Liver (tissue), 9 donors: Measurements from ENCODE around the gene MUC2. TPM values are rescaled to one million over a fixed set of nuclear protein-coding genes. Genes with fewer than 3 reads are reported as not detected.

Source experiments
- DNase-seq: peaks from one replicate; pipeline ENCODE4 v3.0.0-alpha.2; 2017; ENCODE audit warnings: low spot score
- H3K27ac ChIP-seq, 2 donors: one replicate each; pipeline ENCODE4 v1.7.0; 2013; ENCODE audit warnings: inconsistent platforms in 2 of 2, low read length in 2 of 2, control low read depth in 1 of 2, low read depth in 1 of 2, mild to moderate bottlenecking in 1 of 2
- H3K27me3 ChIP-seq, 4 donors: one replicate each; pipeline versions ENCODE4 v1.6.1 to v1.7.0; 2013; ENCODE audit warnings: low read length in 3 of 4, inconsistent platforms in 1 of 4, mild to moderate bottlenecking in 1 of 4, moderate library complexity in 1 of 4; ENCODE audit not compliant: control insufficient read depth in 4 of 4, insufficient read depth in 4 of 4
- H3K36me3 ChIP-seq, 4 donors: one replicate each; pipeline versions ENCODE4 v1.6.1 to v1.7.0; 2013; ENCODE audit warnings: low read length in 3 of 4, mild to moderate bottlenecking in 3 of 4, low read depth in 1 of 4, moderate library complexity in 1 of 4; ENCODE audit not compliant: control insufficient read depth in 4 of 4, insufficient read depth in 3 of 4
- H3K4me1 ChIP-seq, 4 donors: one replicate each; pipeline versions ENCODE4 v1.6.1 to v1.7.0; 2013; ENCODE audit warnings: low read length in 3 of 4, mild to moderate bottlenecking in 3 of 4, moderate library complexity in 1 of 4; ENCODE audit not compliant: control insufficient read depth in 4 of 4, insufficient read depth in 4 of 4
- H3K4me3 ChIP-seq, 3 donors: one replicate each; pipeline versions ENCODE4 v1.6.1 to v1.7.0; 2013; ENCODE audit warnings: low read length in 3 of 3, control low read depth in 1 of 3, low read depth in 1 of 3, mild to moderate bottlenecking in 1 of 3
- H3K9ac ChIP-seq, 2 donors: one replicate each; pipeline ENCODE4 v1.7.0; 2013; ENCODE audit warnings: low read length in 2 of 2, mild to moderate bottlenecking in 2 of 2, moderate library complexity in 2 of 2, control low read depth in 1 of 2, low read depth in 1 of 2
- H3K9me3 ChIP-seq, 4 donors: one replicate each; pipeline versions ENCODE4 v1.6.1 to v1.7.0; 2013; ENCODE audit warnings: low read length in 3 of 4; ENCODE audit not compliant: control insufficient read depth in 4 of 4
- CTCF ChIP-seq: fragments of 150-350 bp; IDR thresholded peaks from 2 replicates; pipeline ENCODE4 v1.5.1; 2017; ENCODE audit warnings: improper control_type of control experiment, low read depth, low read length; ENCODE audit not compliant: missing input control
- EGR1 ChIP-seq, 2 donors: IDR thresholded peaks; 2 replicates each; pipeline ENCODE4 v1.6.1; 2016 to 2018; ENCODE audit warnings: antibody characterized with exemption in 2 of 2, low read depth in 2 of 2
- FOXA1 ChIP-seq: IDR thresholded peaks from 2 replicates; pipeline ENCODE4 v1.6.1; 2016; ENCODE audit warnings: antibody characterized with exemption
- GABPA ChIP-seq, 2 donors: IDR thresholded peaks in 1 of 2; conservative IDR thresholded peaks in 1 of 2; 2 replicates each; pipeline ENCODE4 v1.6.1; 2016; ENCODE audit warnings: antibody characterized with exemption in 2 of 2, mild to moderate bottlenecking in 1 of 2, moderate library complexity in 1 of 2
- HNF4A ChIP-seq, 2 donors: conservative IDR thresholded peaks; 2 replicates each; pipeline ENCODE4 v1.6.1; 2016; ENCODE audit warnings: antibody characterized with exemption in 2 of 2, mild to moderate bottlenecking in 2 of 2
- HNF4G ChIP-seq: IDR thresholded peaks from 2 replicates; pipeline ENCODE4 v1.6.1; 2016; ENCODE audit warnings: antibody characterized with exemption
- JUND ChIP-seq, 2 donors: IDR thresholded peaks; 2 replicates each; pipeline ENCODE4 v1.6.1; 2016; ENCODE audit warnings: antibody characterized with exemption in 2 of 2
- NR2F2 ChIP-seq: IDR thresholded peaks from 2 replicates; pipeline ENCODE4 v1.6.1; 2016; ENCODE audit warnings: antibody characterized with exemption
- RAD21 ChIP-seq, 2 donors: IDR thresholded peaks; 2 replicates each; pipeline ENCODE4 v1.6.1; 2016; ENCODE audit warnings: antibody characterized with exemption in 2 of 2, mild to moderate bottlenecking in 2 of 2
- RXRA ChIP-seq, 2 donors: IDR thresholded peaks; 2 replicates each; pipeline ENCODE4 v1.6.1; 2017 to 2018; ENCODE audit warnings: antibody characterized with exemption in 2 of 2, mild to moderate bottlenecking in 1 of 2
- SP1 ChIP-seq: IDR thresholded peaks from 2 replicates; pipeline ENCODE4 v1.6.1; 2018; ENCODE audit warnings: antibody characterized with exemption, mild to moderate bottlenecking
- TAF1 ChIP-seq: conservative IDR thresholded peaks from 2 replicates; pipeline ENCODE4 v1.6.1; 2016; ENCODE audit warnings: antibody characterized with exemption, mild to moderate bottlenecking
- YY1 ChIP-seq: IDR thresholded peaks from 2 replicates; pipeline ENCODE4 v1.6.1; 2016; ENCODE audit warnings: antibody characterized with exemption, mild to moderate bottlenecking
- WGBS: extraction: QIAGEN DNeasy Blood & Tissue Kit; methylation state at CpG from one replicate; pipeline ENCODE4 v1.1.7; 2013; 5-methylcytosine and 5-hydroxymethylcytosine counted together
- polyA plus RNA-seq, 2 donors: library from polyadenylated mRNA; stranded (reverse) in 1 of 2; unstranded in 1 of 2; fragments of 200-250 nt in 1 of 2; fragments of >200 nt in 1 of 2; fragmentation: Nextera tagmentation in 1 of 2; extraction: Ambion mirVana in 1 of 2; gene quantifications; one replicate each; pipeline versions ENCODE4 v1.2.1 to v1.2.3, GENCODE V29; 2013 to 2015
- total RNA-seq, 2 donors: library from RNA; depleted of rRNA; stranded (reverse); fragments of >200 nt; gene quantifications; one replicate each; pipeline ENCODE4 v1.2.3, GENCODE V29; 2014
- TF ChIP-seq, protein P1 (sequence below): IDR thresholded peaks from 2 replicates; pipeline ENCODE4 v1.6.1; 2016; ENCODE audit warnings: antibody characterized with exemption
- TF ChIP-seq, protein P2 (sequence below): IDR thresholded peaks from 2 replicates; pipeline ENCODE4 v1.6.1; 2016; ENCODE audit warnings: antibody characterized with exemption
- TF ChIP-seq, protein P3 (sequence below): IDR thresholded peaks from 2 replicates; pipeline ENCODE4 v1.6.1; 2016; ENCODE audit warnings: antibody characterized with exemption
- donor health status: healthy.
- donor health status: healthy.
- donor health status: healthy.
- donor health status: healthy.
- donor health status: healthy.

MUC2 gene
- total and polyA plus RNA-seq, 4 donors = under 0.01 TPM; not detected in 3

- TF ChIP-seq SP1 = no peak
- no peak for TF ChIP-seq CTCF
- TF ChIP-seq HNF4A (conservative IDR thresholded peaks at IDR 0.05) = no peak
- TF ChIP-seq NR2F2 = no peak
- no peak for TF ChIP-seq FOXA1
- no peak for TF ChIP-seq TAF1
- no peak for TF ChIP-seq EGR1 (IDR thresholded peaks at IDR 0.05; ENCODE audit: low read depth in 2 of 2)
- no peak for TF ChIP-seq RXRA (IDR thresholded peaks at IDR 0.05)
Measured at GRCh38 chr11:1038921-1039320, 35.8 kb upstream of the MUC2 start (continued).

GRCh38 chr11:1039481-1040427, 34.9 kb upstream of the MUC2 start:
- 87% methylated on average over 32 of the region's 32 CpGs for whole genome bisulfite sequencing
- Histone ChIP-seq H3K27me3 (peaks cover 0 to 4% (median 0%) of the 10 kb centered on the region in 4 donors), H3K27ac (no peak overlapping the region), H3K4me3 (no peak overlapping the region), H3K4me1 (peaks cover 0 to 5% (median 0%) of the 10 kb centered on the region in 4 donors), H3K9me3 (no peaks in the 10 kb centered on the region), H3K9ac (no peak overlapping the region), H3K36me3 (no peaks in the 10 kb centered on the region)
- no peak for DNase-seq
- TF ChIP-seq, protein P1, sequence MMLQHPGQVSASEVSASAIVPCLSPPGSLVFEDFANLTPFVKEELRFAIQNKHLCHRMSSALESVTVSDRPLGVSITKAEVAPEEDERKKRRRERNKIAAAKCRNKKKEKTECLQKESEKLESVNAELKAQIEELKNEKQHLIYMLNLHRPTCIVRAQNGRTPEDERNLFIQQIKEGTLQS = no peak
- TF ChIP-seq JUND (IDR thresholded peaks at IDR 0.05) (no peak), NR2F2 (no peak), RXRA (IDR thresholded peaks at IDR 0.05) (no peak), HNF4A (conservative IDR thresholded peaks at IDR 0.05) (no peak), GABPA (IDR thresholded peaks at IDR 0.05 in 1 of 2, conservative IDR thresholded peaks at IDR 0.05 in 1 of 2) (no peak), CTCF (no peak), YY1 (no peak), FOXA1 (no peak)
- TF ChIP-seq, protein P2, sequence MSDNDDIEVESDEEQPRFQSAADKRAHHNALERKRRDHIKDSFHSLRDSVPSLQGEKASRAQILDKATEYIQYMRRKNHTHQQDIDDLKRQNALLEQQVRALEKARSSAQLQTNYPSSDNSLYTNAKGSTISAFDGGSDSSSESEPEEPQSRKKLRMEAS = no peak

DNA sequence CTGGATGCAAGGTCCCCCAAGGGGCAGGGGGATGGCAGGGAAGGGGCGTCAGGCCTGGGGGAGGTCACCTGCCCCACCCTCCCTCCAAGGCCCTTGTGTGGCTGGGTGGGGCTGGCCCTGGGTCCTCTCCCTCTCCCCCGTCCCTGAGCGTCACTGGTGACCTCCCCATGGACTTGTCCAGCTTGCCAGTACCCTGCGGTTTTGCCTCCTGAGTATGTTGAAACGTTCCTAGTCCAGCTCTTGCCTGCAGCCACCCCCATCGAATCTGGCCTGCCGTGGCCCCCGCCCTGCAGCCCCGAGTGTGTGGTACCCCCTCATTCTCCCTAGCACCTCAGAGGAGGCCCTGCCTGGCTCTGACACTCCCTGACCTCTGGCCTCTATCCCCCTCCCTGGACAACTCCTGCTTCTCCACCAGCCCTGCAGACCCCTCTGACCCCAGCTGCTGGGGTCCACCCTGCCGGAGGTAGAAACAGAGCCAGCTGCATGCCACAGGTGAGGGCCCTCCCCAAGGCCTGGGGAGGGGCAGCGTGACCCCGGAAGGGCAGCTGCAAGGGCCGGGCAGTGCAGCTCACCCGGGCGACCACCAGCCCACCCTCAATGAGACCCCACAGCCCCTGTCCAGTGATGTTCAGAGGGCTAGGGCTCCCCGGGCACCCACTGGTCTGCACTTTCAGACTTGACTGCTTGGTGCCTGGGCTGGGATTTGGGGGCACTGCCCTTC, 34.1 kb upstream of the MUC2 start:
- WGBS = 78% methylated on average over 16 of the region's 16 CpGs
- DNase-seq = no peak
- peaks cover 0 to 4% (median 0%) of the 10 kb centered on the region in 4 donors for H3K27me3 ChIP-seq

More for the DNA sequence above, 34.1 kb upstream of the MUC2 start:
- Histone ChIP-seq H3K9ac (no peak overlapping the region), H3K4me3 (no peak overlapping the region), H3K36me3 (no peaks in the 10 kb centered on the region), H3K27ac (no peak overlapping the region), H3K4me1 (peaks cover 0 to 5% (median 0%) of the 10 kb centered on the region in 4 donors), H3K9me3 (no peaks in the 10 kb centered on the region)
- TF ChIP-seq YY1 (no peak), CTCF (no peak), GABPA (IDR thresholded peaks at IDR 0.05 in 1 of 2, conservative IDR thresholded peaks at IDR 0.05 in 1 of 2) (no peak), NR2F2 (no peak), RXRA (IDR thresholded peaks at IDR 0.05) (no peak), JUND (IDR thresholded peaks at IDR 0.05) (no peak), SP1 (no peak), HNF4G (no peak), RAD21 (IDR thresholded peaks at IDR 0.05) (no peak), FOXA1 (no peak)
- TF ChIP-seq, protein P2 = no peak
- TF ChIP-seq, protein P1 = no peak
- TF ChIP-seq, protein P3, sequence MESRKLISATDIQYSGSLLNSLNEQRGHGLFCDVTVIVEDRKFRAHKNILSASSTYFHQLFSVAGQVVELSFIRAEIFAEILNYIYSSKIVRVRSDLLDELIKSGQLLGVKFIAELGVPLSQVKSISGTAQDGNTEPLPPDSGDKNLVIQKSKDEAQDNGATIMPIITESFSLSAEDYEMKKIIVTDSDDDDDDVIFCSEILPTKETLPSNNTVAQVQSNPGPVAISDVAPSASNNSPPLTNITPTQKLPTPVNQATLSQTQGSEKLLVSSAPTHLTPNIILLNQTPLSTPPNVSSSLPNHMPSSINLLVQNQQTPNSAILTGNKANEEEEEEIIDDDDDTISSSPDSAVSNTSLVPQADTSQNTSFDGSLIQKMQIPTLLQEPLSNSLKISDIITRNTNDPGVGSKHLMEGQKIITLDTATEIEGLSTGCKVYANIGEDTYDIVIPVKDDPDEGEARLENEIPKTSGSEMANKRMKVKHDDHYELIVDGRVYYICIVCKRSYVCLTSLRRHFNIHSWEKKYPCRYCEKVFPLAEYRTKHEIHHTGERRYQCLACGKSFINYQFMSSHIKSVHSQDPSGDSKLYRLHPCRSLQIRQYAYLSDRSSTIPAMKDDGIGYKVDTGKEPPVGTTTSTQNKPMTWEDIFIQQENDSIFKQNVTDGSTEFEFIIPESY = no peak
